Measurements from ENCODE around the gene RAB24. TPM values are rescaled to one million over a fixed set of nuclear protein-coding genes. Genes with fewer than 3 reads are reported as not detected.
A peak's percentile ranks its signal among the peaks of the same experiment; 100 is the strongest.
"Not testable (repeated sequence)": the region's sequence is repeated elsewhere in the genome, so short reads cannot be mapped to it uniquely, and the experiment has no call there.

RAB24 gene
- total RNA-seq, 2 experiments from 2014 or later: 43.0 to 46.6 TPM

GRCh38 chr5:177307544-177308363 is 4.2 kb upstream of the RAB24 start:
- no peaks in the 10 kb centered on the region for H3K9me3 Mint-ChIP-seq
- no peak overlapping the region for H3K27ac Mint-ChIP-seq
- CTCF ChIA-PET: interaction anchor here (0.7 to 4.0 kb wide), 8 partner anchors 10 to 194 kb away, joined by 3 to 43 read pairs (median 4); no protein-coding TSS in a partner anchor
- peaks cover 65% of the 10 kb centered on the region for H3K36me3 Mint-ChIP-seq (ENCODE audit: low read depth)
- no peak for DNase-seq
- H3K4me1 Mint-ChIP-seq: peaks cover 60% of the 10 kb centered on the region
- H3K27me3 Mint-ChIP-seq: no peaks in the 10 kb centered on the region
- H3K4me3 Mint-ChIP-seq: no peak overlapping the region
- POLR2A ChIA-PET: interaction anchor here (1.3 to 2.5 kb wide), 4 partner anchors 44 to 174 kb away, joined by 4 to 14 read pairs (median 6); partner anchors contain the start of genes LMAN2 and NSD1

- Mint-ChIP-seq H3K27ac (peak overlapping the region; percentile 83), H3K9me3 (no peaks in the 10 kb centered on the region), H3K4me3 (peak overlapping the region; percentile 32), H3K4me1 (peaks cover 64% of the 10 kb centered on the region), H3K27me3 (no peaks in the 10 kb centered on the region), H3K36me3 (ENCODE audit: low read depth) (peaks cover 71% of the 10 kb centered on the region)
- CTCF ChIA-PET: interaction anchor here (2.0 kb wide), 1 partner anchor 193 kb away, joined by 5 read pairs; no protein-coding TSS in a partner anchor
- POLR2A ChIA-PET: interaction anchor here (1.0 to 1.8 kb wide), 3 partner anchors 45 to 173 kb away, joined by 3 to 6 read pairs (median 4); partner anchors contain the start of genes LMAN2 and NSD1
- DNase-seq: no peak
Measured at GRCh38 chr5:177306674-177307543, 3.4 kb upstream of the RAB24 start.

GRCh38 chr5:177306103-177306640 is 2.7 kb upstream of the RAB24 start:
- ChIA-PET CTCF (interaction anchor here (2.0 kb wide), 1 partner anchor 192 kb away, joined by 5 read pairs; no protein-coding TSS in a partner anchor), POLR2A (interaction anchor here (1.0 to 1.3 kb wide), 2 partner anchors 124 to 172 kb away, joined by 3 to 4 read pairs; partner anchors contain the start of gene NSD1)
- Mint-ChIP-seq H3K36me3 (ENCODE audit: low read depth) (peaks cover 76% of the 10 kb centered on the region), H3K4me3 (peak overlapping the region; percentile 89), H3K4me1 (peaks cover 72% of the 10 kb centered on the region), H3K27ac (peak overlapping the region; percentile 86)
- not testable (repeated sequence) for H3K27me3 Mint-ChIP-seq, H3K9me3 Mint-ChIP-seq, DNase-seq

- peak overlapping the region; percentile 86 for H3K27ac Mint-ChIP-seq
- H3K4me1 Mint-ChIP-seq: peaks cover 74% of the 10 kb centered on the region
- CTCF ChIA-PET: interaction anchor here (1.0 to 2.8 kb wide), 3 partner anchors 12 to 191 kb away, joined by 3 to 11 read pairs (median 3); no protein-coding TSS in a partner anchor
- peak overlapping the region; percentile 89 for H3K4me3 Mint-ChIP-seq
- H3K27me3 Mint-ChIP-seq: no peaks in the 10 kb centered on the region
- H3K36me3 Mint-ChIP-seq (ENCODE audit: low read depth): peaks cover 75% of the 10 kb centered on the region
- DNase-seq: peak; percentile 46
- H3K9me3 Mint-ChIP-seq: no peaks in the 10 kb centered on the region
- POLR2A ChIA-PET: interaction anchor here (0.6 to 6.1 kb wide), 5 partner anchors 7 to 170 kb away, joined by 3 to 68 read pairs (median 4); partner anchors contain the start of genes GRK6, LMAN2, MXD3 and NSD1
Measured at GRCh38 chr5:177304392-177305119, 1.0 kb upstream of the RAB24 start.

- ChIA-PET POLR2A (interaction anchor here (0.9 to 6.1 kb wide), 10 partner anchors 7 to 189 kb away, joined by 3 to 68 read pairs (median 4); partner anchors contain the start of genes LMAN2, MXD3 and NSD1), CTCF (interaction anchor here (1.0 to 2.8 kb wide), 7 partner anchors 9 to 198 kb away, joined by 3 to 11 read pairs (median 4); no protein-coding TSS in a partner anchor)
- Mint-ChIP-seq H3K9me3 (no peaks in the 10 kb centered on the region), H3K4me3 (peak overlapping the region; percentile 89), H3K4me1 (peaks cover 74% of the 10 kb centered on the region), H3K27ac (peak overlapping the region; percentile 86), H3K27me3 (no peaks in the 10 kb centered on the region), H3K36me3 (ENCODE audit: low read depth) (peaks cover 71% of the 10 kb centered on the region)
- DNase-seq: no peak
Measured at GRCh38 chr5:177303925-177304391, 439 bp upstream of the RAB24 start.

GRCh38 chr5:177302354-177303110 is 987 bp downstream of the RAB24 start:
- Mint-ChIP-seq H3K9me3 (no peaks in the 10 kb centered on the region), H3K4me1 (peaks cover 78% of the 10 kb centered on the region), H3K36me3 (ENCODE audit: low read depth) (peaks cover 71% of the 10 kb centered on the region), H3K4me3 (peak overlapping the region; percentile 89), H3K27ac (peak overlapping the region; percentile 92), H3K27me3 (no peaks in the 10 kb centered on the region)
- CTCF ChIA-PET: interaction anchor here (1.7 to 2.8 kb wide), 6 partner anchors 8 to 189 kb away, joined by 3 to 11 read pairs (median 7); partner anchors contain the start of gene MXD3
- DNase-seq: no peak
- POLR2A ChIA-PET: interaction anchor here (0.7 to 6.1 kb wide), 9 partner anchors 9 to 214 kb away, joined by 3 to 68 read pairs (median 4); partner anchors contain the start of genes LMAN2, MXD3 and NSD1

GRCh38 chr5:177301503-177302165 is 1.9 kb downstream of the RAB24 start:
- Mint-ChIP-seq H3K4me3 (peak overlapping the region; percentile 89), H3K9me3 (no peaks in the 10 kb centered on the region), H3K27me3 (no peaks in the 10 kb centered on the region), H3K36me3 (ENCODE audit: low read depth) (peaks cover 69% of the 10 kb centered on the region), H3K27ac (peak overlapping the region; percentile 92), H3K4me1 (peaks cover 79% of the 10 kb centered on the region)
- POLR2A ChIA-PET: interaction anchor here (0.9 to 6.1 kb wide), 7 partner anchors 10 to 214 kb away, joined by 3 to 68 read pairs (median 6); partner anchors contain the start of genes LMAN2, MXD3 and NSD1
- DNase-seq: no peak
- CTCF ChIA-PET: interaction anchor here (0.8 to 2.1 kb wide), 8 partner anchors 9 to 191 kb away, joined by 3 to 11 read pairs (median 6); partner anchors contain the start of gene MXD3

- H3K36me3 Mint-ChIP-seq (ENCODE audit: low read depth): peaks cover 69% of the 10 kb centered on the region
- POLR2A ChIA-PET: interaction anchor here (0.9 to 6.1 kb wide), 5 partner anchors 10 to 187 kb away, joined by 3 to 68 read pairs (median 6); partner anchors contain the start of genes MXD3 and NSD1
- H3K4me3 Mint-ChIP-seq: peak overlapping the region; percentile 64
Measured at GRCh38 chr5:177300951-177301350, 2.6 kb downstream of the RAB24 start.

GRCh38 chr5:177300236-177300880 is 3.2 kb downstream of the RAB24 start:
- peak; percentile 70 for DNase-seq
- H3K27ac Mint-ChIP-seq: peak overlapping the region; percentile 92
- peak overlapping the region; percentile 64 for H3K4me3 Mint-ChIP-seq
- peaks cover 69% of the 10 kb centered on the region for H3K36me3 Mint-ChIP-seq (ENCODE audit: low read depth)
- POLR2A ChIA-PET: interaction anchor here (0.9 to 6.1 kb wide), 7 partner anchors 11 to 167 kb away, joined by 3 to 68 read pairs (median 5); partner anchors contain the start of genes MXD3 and NSD1
- CTCF ChIA-PET: interaction anchor here (0.8 to 4.5 kb wide), 8 partner anchors 9 to 186 kb away, joined by 3 to 43 read pairs (median 9); partner anchors contain the start of gene MXD3
- peaks cover 79% of the 10 kb centered on the region for H3K4me1 Mint-ChIP-seq
- H3K27me3 Mint-ChIP-seq: no peaks in the 10 kb centered on the region
- no peaks in the 10 kb centered on the region for H3K9me3 Mint-ChIP-seq

More at GRCh38 chr5:177300951-177301350, 2.6 kb downstream of the RAB24 start:
- H3K27me3 Mint-ChIP-seq: no peaks in the 10 kb centered on the region
- no peak for DNase-seq
- peaks cover 79% of the 10 kb centered on the region for H3K4me1 Mint-ChIP-seq
- no peaks in the 10 kb centered on the region for H3K9me3 Mint-ChIP-seq
- CTCF ChIA-PET: interaction anchor here (0.8 to 2.1 kb wide), 8 partner anchors 9 to 190 kb away, joined by 3 to 11 read pairs (median 6); partner anchors contain the start of gene MXD3
- H3K27ac Mint-ChIP-seq: peak overlapping the region; percentile 92
